Bronchial epithelial cell (primary cell): ENCODE results near the gene SPINT4. TPM values are rescaled to one million over a fixed set of nuclear protein-coding genes. Genes with fewer than 3 reads are reported as not detected.
"Not testable (repeated sequence)": the region's sequence is repeated elsewhere in the genome, so short reads cannot be mapped to it uniquely, and the experiment has no call there.

ENCODE experiments used
- DNase-seq: peaks from one replicate; pipeline ENCODE4 v3.0.0-alpha.2; 2010; ENCODE audit warnings: low read depth
- FAIRE-seq: peaks from 2 replicates; lab custom pipeline; 2011; peaks lifted over from hg19 to GRCh38; lab: Jason Lieb, UNC
- H3K27me3 ChIP-seq: 2 replicates; pipeline ENCODE4 v1.5.1; 2011; ENCODE audit warnings: low read length; ENCODE audit not compliant: control insufficient read depth, insufficient read depth
- H3K36me3 ChIP-seq: 2 replicates; pipeline ENCODE4 v1.5.1; 2011; ENCODE audit warnings: low read length; ENCODE audit not compliant: control insufficient read depth, insufficient read depth
- H3K4me3 ChIP-seq: 2 replicates; pipeline ENCODE4 v1.5.1; 2011; ENCODE audit warnings: mild to moderate bottlenecking, low read depth, low read length, control low read depth
- CTCF ChIP-seq: IDR thresholded peaks from 2 replicates; pipeline ENCODE4 v1.5.1; 2011; ENCODE audit warnings: mild to moderate bottlenecking, moderate library complexity, low read length, control low read depth, inconsistent platforms; ENCODE audit not compliant: insufficient read depth, severe bottlenecking
- total RNA-seq: library from RNA; depleted of rRNA; stranded (reverse); fragments of >200 nt; gene quantifications from 2 replicates; pipeline ENCODE4 v1.2.1, GENCODE V29; 2014

Gene SPINT4
- total RNA-seq, 1 donor from 2014 or later: not detected

- no peak for TF ChIP-seq CTCF
- Histone ChIP-seq H3K27me3 (no peaks in the 10 kb centered on the region), H3K36me3 (no peaks in the 10 kb centered on the region), H3K4me3 (no peak overlapping the region)
- FAIRE-seq (no peak), DNase-seq (no peak)
Observed at GRCh38 chr20:45752746-45753145, 30.6 kb downstream of the SPINT4 start.

GRCh38 chr20:45758096-45758495 is 35.9 kb downstream of the SPINT4 start:
- Histone ChIP-seq H3K36me3 (no peaks in the 10 kb centered on the region), H3K27me3 (no peaks in the 10 kb centered on the region), H3K4me3 (no peak overlapping the region)
- DNase-seq: no peak
- no peak for TF ChIP-seq CTCF
- no peak for FAIRE-seq

GRCh38 chr20:45759921-45760320 is 37.8 kb downstream of the SPINT4 start:
- not testable (repeated sequence) for FAIRE-seq, H3K27me3 ChIP-seq, H3K36me3 ChIP-seq, H3K4me3 ChIP-seq, DNase-seq

GRCh38 chr20:45761966-45762365 is 39.8 kb downstream of the SPINT4 start:
- not testable (repeated sequence) for FAIRE-seq, H3K36me3 ChIP-seq, DNase-seq, H3K4me3 ChIP-seq, H3K27me3 ChIP-seq

- H3K27me3 ChIP-seq, FAIRE-seq, DNase-seq, H3K36me3 ChIP-seq, H3K4me3 ChIP-seq: not testable (repeated sequence)
Observed at GRCh38 chr20:45764618-45765282, 42.6 kb downstream of the SPINT4 start.

GRCh38 chr20:45765307-45765875 is 43.2 kb downstream of the SPINT4 start:
- FAIRE-seq (no peak), DNase-seq (no peak)
- Histone ChIP-seq H3K36me3 (no peaks in the 10 kb centered on the region), H3K27me3 (no peaks in the 10 kb centered on the region), H3K4me3 (no peak overlapping the region)
- no peak for TF ChIP-seq CTCF

- no peak for TF ChIP-seq CTCF
- no peak overlapping the region for H3K4me3 ChIP-seq
- no peaks in the 10 kb centered on the region for H3K27me3 ChIP-seq
- DNase-seq (no peak), FAIRE-seq (no peak)
- no peaks in the 10 kb centered on the region for H3K36me3 ChIP-seq
Observed at GRCh38 chr20:45765980-45766379, 43.8 kb downstream of the SPINT4 start.
